Measurements from ENCODE around the gene EXOC4. TPM values are rescaled to one million over a fixed set of nuclear protein-coding genes. Genes with fewer than 3 reads are reported as not detected.
"Not testable (repeated sequence)": the region's sequence is repeated elsewhere in the genome, so short reads cannot be mapped to it uniquely, and the experiment has no call there.

Gene EXOC4
- polyA plus RNA-seq, 3 donors from 2014 or later = 24.2 to 50.1 (median 30.1) TPM

DNA sequence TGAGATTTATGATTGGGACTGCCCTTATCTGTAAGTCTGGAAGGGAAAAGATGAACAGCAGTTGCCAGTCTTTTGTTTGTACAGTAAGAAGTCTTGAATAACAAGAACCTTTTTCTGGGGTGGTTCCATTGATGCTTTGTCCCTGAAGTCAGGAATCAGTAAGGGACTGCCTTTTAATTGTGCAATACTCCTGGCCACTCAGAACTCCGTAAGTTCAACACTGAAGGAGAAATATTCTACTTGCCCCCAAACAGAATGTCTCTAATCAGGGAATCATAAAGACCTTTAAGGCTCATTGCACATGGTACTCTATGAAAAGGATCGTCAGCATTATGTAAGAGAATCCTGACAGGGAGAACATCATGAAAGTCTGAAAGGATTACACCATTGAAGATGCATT is 361.4 kb downstream of the EXOC4 start:
- H3K4me3 Mint-ChIP-seq = no peak overlapping the region
- no peaks in the 10 kb centered on the region for H3K9me3 Mint-ChIP-seq
- H3K36me3 Mint-ChIP-seq = peaks cover 0 to 3% (median 0%) of the 10 kb centered on the region in 3 donors
- no peak overlapping the region for H3K27ac Mint-ChIP-seq
- peaks cover 0 to 2% (median 0%) of the 10 kb centered on the region in 3 donors for H3K27me3 Mint-ChIP-seq (ENCODE audit: low read depth in 3 of 3)
- peaks cover 7 to 18% of the 10 kb centered on the region in 2 donors for H3K4me1 Mint-ChIP-seq
- no peak for DNase-seq

DNA sequence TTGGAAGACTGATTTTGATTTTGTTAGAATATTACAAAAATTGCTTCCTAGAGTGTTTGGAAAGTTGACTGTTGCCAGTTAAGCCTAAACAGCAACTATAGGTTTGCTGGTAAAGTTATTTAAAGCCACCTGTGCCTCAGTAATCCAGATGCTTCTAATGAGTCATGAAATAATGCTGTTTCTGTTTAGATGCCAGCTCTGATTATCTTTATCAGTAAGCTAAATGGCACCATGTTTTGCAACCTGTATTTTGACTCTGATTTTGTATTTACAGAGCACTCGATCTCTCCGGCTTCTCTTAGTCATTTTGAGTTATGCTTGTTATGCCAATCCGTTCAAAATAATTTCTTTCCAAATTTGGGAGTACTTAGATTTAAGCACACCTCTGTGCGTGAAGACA is 366.1 kb downstream of the EXOC4 start:
- H3K27ac Mint-ChIP-seq = no peak overlapping the region
- no peaks in the 10 kb centered on the region for H3K9me3 Mint-ChIP-seq
- no peaks in the 10 kb centered on the region for H3K27me3 Mint-ChIP-seq (ENCODE audit: low read depth in 3 of 3)
- peaks cover 0 to 8% (median 0%) of the 10 kb centered on the region in 3 donors for H3K36me3 Mint-ChIP-seq
- peaks cover 0 to under 1% of the 10 kb centered on the region in 2 donors for H3K4me1 Mint-ChIP-seq
- H3K4me3 Mint-ChIP-seq = no peak overlapping the region
- no peak for DNase-seq

DNA sequence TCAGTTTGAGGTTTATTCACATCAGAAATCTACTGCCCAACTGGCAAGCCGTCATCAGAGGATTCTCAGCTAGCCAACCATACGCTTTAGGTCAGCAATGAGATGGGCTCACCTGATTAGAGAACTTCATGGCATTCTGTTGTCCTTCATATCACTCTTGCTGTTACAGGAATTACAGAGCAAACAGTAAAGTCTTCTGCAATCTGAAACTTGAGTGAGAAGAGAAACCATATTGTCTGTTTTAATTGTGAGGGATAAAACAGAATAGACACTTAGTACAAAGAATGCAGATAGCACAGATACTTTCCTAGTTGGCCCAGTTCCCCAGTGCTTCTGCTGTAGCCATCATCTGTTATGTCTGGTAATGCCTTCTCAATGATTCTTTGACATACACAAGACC is 366.6 kb downstream of the EXOC4 start:
- DNase-seq = no peak
- Mint-ChIP-seq H3K27me3 (ENCODE audit: low read depth in 3 of 3) (no peaks in the 10 kb centered on the region), H3K36me3 (peaks cover 0 to 8% (median 0%) of the 10 kb centered on the region in 3 donors), H3K4me3 (no peak overlapping the region), H3K27ac (no peak overlapping the region), H3K4me1 (no peaks in the 10 kb centered on the region), H3K9me3 (no peaks in the 10 kb centered on the region)

DNA sequence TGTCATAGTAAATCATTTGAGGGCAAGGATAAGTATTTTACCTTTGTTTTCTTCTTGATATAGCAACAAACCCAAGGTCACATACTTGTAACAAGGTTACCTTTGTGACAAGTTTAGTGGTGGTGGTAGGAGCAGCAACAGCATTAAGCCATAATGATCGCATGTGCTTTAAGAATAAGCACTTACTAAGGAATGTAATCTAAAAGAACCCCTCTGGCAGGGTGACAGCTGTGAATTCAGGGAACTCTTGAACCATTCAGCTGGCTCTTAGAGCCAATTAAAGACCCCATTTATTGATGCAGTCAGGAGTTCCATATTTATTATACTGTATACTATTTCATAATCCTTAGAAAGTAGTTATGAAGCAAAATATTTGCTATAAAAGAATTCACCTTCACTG is 370.8 kb downstream of the EXOC4 start:
- Mint-ChIP-seq H3K27ac (no peak overlapping the region), H3K9me3 (no peaks in the 10 kb centered on the region), H3K27me3 (ENCODE audit: low read depth in 3 of 3) (peaks cover 0 to 2% (median 0%) of the 10 kb centered on the region in 3 donors), H3K4me3 (no peak overlapping the region), H3K4me1 (no peaks in the 10 kb centered on the region), H3K36me3 (peaks cover 0 to 8% (median 5%) of the 10 kb centered on the region in 3 donors)
- no peak for DNase-seq

DNA sequence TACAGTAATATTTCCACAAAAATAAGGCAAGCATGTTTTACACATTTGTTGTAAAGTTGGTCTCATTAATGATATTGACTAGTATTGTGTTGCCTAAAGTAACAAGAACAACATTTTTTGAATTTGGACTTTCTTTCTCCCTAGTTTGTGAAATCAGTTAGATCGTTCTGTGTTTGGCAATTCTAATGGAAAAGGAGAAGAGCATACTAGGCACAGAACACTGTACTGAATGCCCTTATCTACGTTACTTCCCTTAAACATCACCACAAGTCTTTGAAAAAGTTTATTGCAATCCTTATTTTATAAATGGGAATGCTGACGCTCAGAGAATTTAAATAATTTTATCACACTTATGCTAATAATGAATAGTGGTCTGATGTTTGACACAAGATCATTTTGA is 372.2 kb downstream of the EXOC4 start:
- DNase-seq = no peak
- Mint-ChIP-seq H3K4me3 (no peak overlapping the region), H3K4me1 (no peaks in the 10 kb centered on the region), H3K27me3 (ENCODE audit: low read depth in 3 of 3) (peaks cover 0 to 2% (median 0%) of the 10 kb centered on the region in 3 donors), H3K36me3 (peaks cover 4 to 12% (median 9%) of the 10 kb centered on the region in 3 donors), H3K9me3 (no peaks in the 10 kb centered on the region), H3K27ac (no peak overlapping the region)

DNA sequence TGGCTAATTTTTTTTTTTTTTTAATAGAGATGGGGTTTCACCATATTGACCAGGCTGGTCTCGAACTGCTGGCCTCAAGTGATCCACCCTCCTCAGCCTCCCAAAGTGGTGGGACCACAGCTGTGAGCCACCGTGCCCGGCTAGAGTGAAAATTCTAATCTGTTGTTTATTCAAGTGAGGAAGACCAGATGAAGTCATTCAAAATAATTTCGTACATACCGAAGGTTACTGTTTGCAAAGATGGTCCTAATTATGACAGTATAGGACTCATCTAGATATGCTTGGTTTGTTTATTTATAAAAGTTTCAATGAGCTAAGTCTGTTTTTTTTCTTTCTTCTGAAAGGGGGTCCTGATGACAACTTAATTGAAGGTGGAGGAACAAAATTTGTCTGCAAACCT is 376.8 kb downstream of the EXOC4 start:
- H3K4me1 Mint-ChIP-seq = peaks cover 3 to 12% of the 10 kb centered on the region in 2 donors
- peaks cover 0 to 2% (median 2%) of the 10 kb centered on the region in 3 donors for H3K27me3 Mint-ChIP-seq (ENCODE audit: low read depth in 3 of 3)
- no peak overlapping the region for H3K27ac Mint-ChIP-seq
- DNase-seq = no peak
- peaks cover 19 to 38% (median 38%) of the 10 kb centered on the region in 3 donors for H3K36me3 Mint-ChIP-seq
- no peak overlapping the region for H3K4me3 Mint-ChIP-seq
- H3K9me3 Mint-ChIP-seq = peaks cover 0 to 7% (median 0%) of the 10 kb centered on the region in 6 donors

DNA sequence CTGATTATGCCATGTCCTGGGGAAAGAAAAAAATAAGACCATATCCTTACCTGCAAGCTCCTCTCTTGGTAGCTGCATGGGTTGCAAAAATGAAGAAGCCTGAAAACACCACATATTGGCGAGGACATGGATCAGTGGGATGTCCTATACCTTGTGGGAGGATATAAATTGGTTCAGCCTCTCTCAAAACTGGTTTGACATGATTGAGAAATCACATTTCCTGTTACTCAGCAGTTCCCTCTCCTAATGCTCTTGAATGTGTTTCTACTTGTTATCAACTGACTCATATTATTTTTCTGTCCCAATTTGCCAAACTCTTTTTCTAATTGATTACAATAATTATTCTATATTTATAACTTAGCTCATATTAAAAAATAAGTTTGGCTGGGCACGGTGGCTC is 380.2 kb downstream of the EXOC4 start:
- no peak overlapping the region for H3K4me3 Mint-ChIP-seq
- H3K36me3 Mint-ChIP-seq = peaks cover 19 to 38% (median 32%) of the 10 kb centered on the region in 3 donors
- DNase-seq = no peak
- peaks cover 0 to 7% (median 0%) of the 10 kb centered on the region in 6 donors for H3K9me3 Mint-ChIP-seq
- H3K27ac Mint-ChIP-seq = peak overlapping the region in 1 of 6 donors; percentile 0
- peaks cover 0 to 2% (median 0%) of the 10 kb centered on the region in 3 donors for H3K27me3 Mint-ChIP-seq (ENCODE audit: low read depth in 3 of 3)
- H3K4me1 Mint-ChIP-seq = peaks cover 7 to 29% of the 10 kb centered on the region in 2 donors

DNA sequence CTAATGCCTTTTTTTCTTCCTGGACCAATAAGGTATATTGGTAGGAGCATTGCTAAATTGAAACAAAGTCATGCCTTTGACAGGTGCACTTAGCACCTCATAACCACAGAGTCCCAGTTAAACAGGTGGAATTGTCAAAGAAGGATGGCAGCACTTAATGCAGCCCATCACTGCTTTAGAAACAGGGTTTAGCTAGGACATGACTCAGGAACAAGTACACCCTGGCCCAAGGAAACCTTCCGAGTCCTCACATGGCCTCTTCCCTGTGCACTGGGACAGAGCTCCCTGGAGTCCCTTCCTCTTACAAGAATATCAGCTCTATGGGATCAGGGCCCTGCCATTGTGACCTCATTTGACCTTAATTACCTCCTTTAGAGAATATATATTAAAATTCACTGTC is 382.7 kb downstream of the EXOC4 start:
- Mint-ChIP-seq H3K27ac (no peak overlapping the region), H3K4me1 (peaks cover 7 to 29% of the 10 kb centered on the region in 2 donors), H3K4me3 (no peak overlapping the region), H3K27me3 (ENCODE audit: low read depth in 3 of 3) (peaks cover 0 to 2% (median 0%) of the 10 kb centered on the region in 3 donors), H3K9me3 (peaks cover 0 to 7% (median 0%) of the 10 kb centered on the region in 6 donors), H3K36me3 (peaks cover 11 to 32% (median 26%) of the 10 kb centered on the region in 3 donors)
- DNase-seq = no peak

DNA sequence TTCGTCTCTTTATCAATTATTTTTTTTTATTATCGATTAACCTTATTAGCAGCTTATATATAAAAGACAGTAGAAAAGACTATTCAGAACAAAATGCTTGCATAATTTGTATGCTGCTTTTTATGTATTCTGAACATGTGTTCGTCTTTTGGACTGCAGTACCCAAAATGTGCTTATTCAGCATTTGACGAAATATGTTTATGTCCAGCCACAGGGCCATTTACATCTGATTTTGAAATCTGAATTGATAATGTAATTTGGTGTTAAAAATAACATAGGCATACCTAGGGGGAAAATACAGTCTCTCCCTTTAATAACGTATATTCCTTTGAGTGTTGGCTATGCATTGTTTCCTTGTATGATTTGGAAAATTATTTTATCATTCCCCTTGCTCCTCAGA is 386.0 kb downstream of the EXOC4 start:
- Mint-ChIP-seq H3K4me1 (peaks cover 7 to 19% of the 10 kb centered on the region in 2 donors), H3K36me3 (peaks cover 5 to 18% (median 8%) of the 10 kb centered on the region in 3 donors), H3K9me3 (peaks cover 0 to 2% (median 0%) of the 10 kb centered on the region in 6 donors), H3K27me3 (ENCODE audit: low read depth in 3 of 3) (no peaks in the 10 kb centered on the region), H3K4me3 (no peak overlapping the region), H3K27ac (no peak overlapping the region)
- no peak for DNase-seq

DNA sequence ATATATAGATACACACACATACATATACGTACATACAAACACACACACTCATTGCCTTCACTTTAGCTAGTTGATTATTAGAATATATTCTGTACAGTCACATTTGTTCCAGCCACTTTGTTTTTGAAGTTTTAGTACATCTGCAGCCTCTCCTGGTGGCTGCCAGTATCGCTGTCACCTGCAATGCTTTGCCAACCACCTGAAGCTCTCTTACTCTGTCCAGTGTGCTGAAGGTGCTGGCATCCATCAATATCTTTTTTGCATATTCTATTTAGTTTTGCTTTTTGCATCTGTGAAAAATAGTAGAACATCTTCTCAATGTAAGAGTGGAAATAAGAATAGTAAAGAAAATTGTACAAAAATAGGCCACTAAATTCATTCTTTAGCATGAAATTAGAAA is 388.6 kb downstream of the EXOC4 start:
- DNase-seq = no peak
- Mint-ChIP-seq H3K27ac (no peak overlapping the region), H3K4me3 (no peak overlapping the region), H3K36me3 (peaks cover 4 to 14% (median 5%) of the 10 kb centered on the region in 3 donors), H3K4me1 (peaks cover 1 to 13% of the 10 kb centered on the region in 2 donors), H3K9me3 (no peaks in the 10 kb centered on the region), H3K27me3 (ENCODE audit: low read depth in 3 of 3) (no peaks in the 10 kb centered on the region)

DNA sequence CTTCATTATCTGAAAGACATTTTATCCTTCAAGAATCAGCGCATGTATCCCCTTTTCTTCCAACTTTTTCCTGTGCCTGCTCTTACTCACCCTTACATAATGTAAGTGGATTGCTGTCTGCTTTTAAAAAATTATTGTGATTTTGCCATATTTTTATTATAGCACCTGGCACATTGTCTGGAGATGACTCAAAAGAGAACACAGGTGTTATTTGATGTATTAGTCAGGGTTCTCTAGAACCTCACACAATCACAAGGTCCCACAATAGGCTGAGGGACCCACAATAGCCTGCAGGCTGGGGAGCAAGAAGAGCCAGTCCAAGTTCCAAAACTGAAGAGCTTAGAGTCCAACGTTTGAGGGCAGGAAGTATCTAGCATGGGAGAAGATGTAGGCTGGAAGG is 390.0 kb downstream of the EXOC4 start:
- Mint-ChIP-seq H3K4me3 (no peak overlapping the region), H3K36me3 (peaks cover 4 to 14% (median 5%) of the 10 kb centered on the region in 3 donors), H3K9me3 (no peaks in the 10 kb centered on the region), H3K4me1 (peaks cover 2 to 11% of the 10 kb centered on the region in 2 donors), H3K27ac (peak overlapping the region in 1 of 6 donors; percentile 22), H3K27me3 (ENCODE audit: low read depth in 3 of 3) (no peaks in the 10 kb centered on the region)
- DNase-seq = no peak

DNA sequence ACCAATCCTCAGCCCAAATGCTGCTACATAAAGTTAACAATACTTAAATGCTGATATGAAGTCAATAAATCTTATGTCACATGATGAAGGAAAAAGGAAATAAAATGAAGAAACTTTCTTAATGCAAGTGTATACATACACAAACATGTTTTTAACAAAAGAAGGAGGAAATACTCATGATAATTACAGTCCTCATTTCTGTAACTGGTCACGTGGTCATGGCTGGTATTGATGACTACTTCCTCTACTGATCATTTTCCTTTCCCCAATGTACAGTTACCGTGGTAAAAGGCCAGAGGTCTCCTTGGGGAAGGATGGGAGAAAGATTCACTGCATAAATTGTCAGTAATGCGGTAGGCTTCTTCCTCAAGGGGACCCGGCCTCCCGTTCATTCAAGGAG is 390.8 kb downstream of the EXOC4 start:
- DNase-seq; H3K27ac Mint-ChIP-seq; H3K9me3 Mint-ChIP-seq; H3K4me3 Mint-ChIP-seq; H3K27me3 Mint-ChIP-seq (ENCODE audit: low read depth in 3 of 3): not testable (repeated sequence)
- H3K36me3 Mint-ChIP-seq = peaks cover 4 to 14% (median 5%) of the 10 kb centered on the region in 3 donors
- H3K4me1 Mint-ChIP-seq = peaks cover 2 to 11% of the 10 kb centered on the region in 2 donors

DNA sequence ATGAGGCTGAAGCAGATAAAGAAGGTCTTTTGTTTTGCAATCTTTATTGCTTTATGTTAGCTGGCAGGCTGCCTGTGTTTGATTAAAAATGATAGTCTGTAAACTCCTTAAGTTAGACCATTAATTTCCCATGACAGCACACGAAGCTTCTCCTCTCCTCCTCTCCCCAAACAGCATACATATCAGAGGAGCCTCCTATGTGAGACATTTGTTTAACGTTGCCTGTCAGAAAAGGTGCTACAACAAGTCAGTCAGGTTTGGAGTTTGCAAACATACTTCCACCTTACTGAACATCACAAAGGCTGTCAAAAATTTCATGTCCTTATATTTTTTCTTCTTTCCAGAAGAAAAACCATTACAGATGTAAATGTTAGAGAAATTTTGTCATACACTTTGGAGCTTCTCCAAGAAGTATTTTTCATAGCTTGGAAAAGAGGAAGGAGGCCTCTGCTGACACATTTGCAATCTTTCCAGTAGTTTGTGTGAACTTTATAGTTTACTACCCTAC is 393.1 kb downstream of the EXOC4 start:
- Mint-ChIP-seq H3K27me3 (ENCODE audit: low read depth in 3 of 3) (no peaks in the 10 kb centered on the region), H3K36me3 (peaks cover 4 to 11% (median 5%) of the 10 kb centered on the region in 3 donors), H3K27ac (peak overlapping the region in 1 of 6 donors; percentile 50), H3K4me3 (no peak overlapping the region), H3K9me3 (no peaks in the 10 kb centered on the region), H3K4me1 (peaks cover 2 to 11% of the 10 kb centered on the region in 2 donors)
- no peak for DNase-seq

DNA sequence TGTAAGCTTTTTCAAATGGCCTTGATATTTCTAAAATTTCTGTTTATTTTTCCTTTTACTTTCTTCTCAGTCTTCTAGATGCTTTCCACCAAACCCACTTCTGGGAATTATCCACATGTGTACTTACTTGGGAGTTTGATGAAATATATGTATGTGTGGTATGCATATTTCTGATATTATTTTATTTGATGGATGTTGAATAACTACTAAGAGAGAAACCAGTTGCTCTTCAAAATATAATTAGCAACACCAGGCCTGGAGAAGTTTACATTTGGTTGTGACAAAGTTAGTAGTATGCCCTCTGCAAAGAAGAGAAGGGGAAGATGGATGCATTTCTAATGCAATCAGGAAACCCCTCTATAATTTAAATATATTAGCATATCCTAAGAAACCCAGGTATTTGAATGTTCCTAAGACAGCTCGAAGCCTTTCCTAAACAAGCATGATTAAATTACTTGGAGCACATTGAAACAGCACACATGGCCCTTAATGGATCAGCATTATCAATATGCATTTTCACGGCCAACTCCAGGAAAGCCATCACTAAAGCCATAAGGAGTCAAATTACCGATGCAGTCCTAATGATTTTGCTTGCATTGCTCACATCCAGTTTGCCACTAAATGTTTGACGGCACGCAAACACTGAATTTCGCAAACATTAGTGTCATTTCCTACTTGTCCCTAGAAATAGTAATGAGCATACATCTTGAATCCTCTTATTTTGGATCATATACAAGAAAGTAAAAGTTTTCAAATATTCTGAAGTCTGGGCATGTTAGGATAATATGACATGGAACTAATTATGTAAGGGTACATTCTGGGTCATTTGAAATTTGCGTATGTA is 393.8 kb downstream of the EXOC4 start:
- H3K27me3 Mint-ChIP-seq (ENCODE audit: low read depth in 3 of 3) = no peaks in the 10 kb centered on the region
- H3K27ac Mint-ChIP-seq = no peak overlapping the region
- DNase-seq = no peak
- H3K9me3 Mint-ChIP-seq = no peaks in the 10 kb centered on the region
- H3K36me3 Mint-ChIP-seq = peaks cover 0 to 11% (median 5%) of the 10 kb centered on the region in 3 donors
- peaks cover 2 to 11% of the 10 kb centered on the region in 2 donors for H3K4me1 Mint-ChIP-seq
- H3K4me3 Mint-ChIP-seq = no peak overlapping the region

Data from immature natural killer cell (primary cell).